Head of caudate nucleus (tissue), 42 donors: ENCODE measurements around the gene ZNF462.
"Not testable (repeated sequence)": the region's sequence is repeated elsewhere in the genome, so short reads cannot be mapped to it uniquely, and the experiment has no call there.

ENCODE experiments used
- DNase-seq, 42 donors: peaks; one replicate each; pipeline versions ENCODE4 v3.0.0 to v3.0.0-alpha.2; 2020 to 2021; ENCODE audit warnings: mixed read lengths in 7 of 42
- intact Hi-C: fragments of 100-400 bp; cut with DNase I; formaldehyde crosslinking; loops from one replicate; pipeline ENCODE4 v1.15.0; 2022

The ZNF462 gene

DNA sequence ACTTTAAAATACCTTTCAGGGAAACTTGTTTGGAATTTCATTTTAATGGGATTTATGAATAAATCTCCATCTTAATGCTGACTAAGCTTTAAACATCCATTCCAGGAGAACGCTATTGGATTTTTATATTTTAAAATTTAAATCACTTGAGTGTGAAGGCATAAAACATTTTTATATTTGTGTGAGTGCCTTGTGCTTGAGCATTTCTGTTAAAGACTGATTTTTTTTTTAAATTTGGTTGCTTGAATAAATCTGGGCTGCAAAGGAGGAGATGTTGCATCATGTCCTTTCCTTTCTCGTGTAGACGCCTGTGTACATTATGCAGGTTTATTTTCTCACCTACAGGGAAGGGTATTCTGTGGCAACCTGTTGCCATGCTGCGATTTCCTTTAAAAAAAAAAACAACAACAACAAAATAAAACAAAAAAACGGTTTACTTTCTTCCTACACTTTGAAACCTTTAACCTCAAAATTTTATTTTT, 108.1 kb downstream of the ZNF462 start:
- DNase-seq: no peak
- intact Hi-C loops: no loop called here

DNA sequence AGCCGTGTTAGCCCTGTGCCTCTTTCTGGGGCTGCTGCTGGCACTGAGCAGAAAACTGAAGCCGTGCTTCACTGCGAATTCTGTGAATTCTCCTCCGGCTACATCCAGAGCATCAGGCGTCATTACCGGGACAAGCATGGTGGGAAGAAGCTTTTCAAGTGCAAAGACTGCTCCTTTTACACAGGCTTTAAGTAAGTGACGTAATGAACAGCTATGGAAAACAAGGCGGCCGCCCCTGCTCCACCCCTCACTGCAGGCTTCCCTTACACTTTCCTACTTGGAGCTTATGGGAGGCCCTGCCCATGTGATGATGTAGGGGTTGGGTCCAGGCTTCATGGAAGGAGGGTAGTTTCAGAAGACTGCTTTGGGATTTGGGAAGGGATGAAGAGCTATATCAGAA, 109.1 kb downstream of the ZNF462 start:
- DNase-seq: peak in 14 of 42 donors; percentile 6 to 46 (median 20)
- intact Hi-C loops: no loop called here

DNA sequence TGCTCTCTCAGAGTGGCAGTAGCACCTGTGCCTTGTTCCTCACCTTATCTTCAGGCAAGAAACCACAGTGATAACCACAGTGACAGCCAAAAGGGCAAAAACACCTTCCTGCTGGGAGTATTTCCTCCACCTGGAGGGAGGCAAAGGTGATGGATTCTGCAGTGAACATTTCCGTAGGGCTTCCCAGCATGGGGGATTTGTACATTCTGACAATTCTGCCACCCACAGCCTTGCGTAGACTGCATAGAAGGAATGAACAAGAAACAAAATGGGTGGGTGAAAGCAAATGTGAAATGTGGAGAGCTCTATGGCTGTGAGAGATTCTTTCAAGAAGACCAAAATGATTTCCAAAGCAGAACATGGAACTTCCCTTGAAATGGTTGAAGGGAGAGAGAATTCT, 111.4 kb downstream of the ZNF462 start:
- DNase-seq: peak in 20 of 42 donors; percentile 5 to 70 (median 30)
- intact Hi-C loops: no loop called here

GRCh38 chr9:106976772-106977171, 113.8 kb downstream of the ZNF462 start:
- intact Hi-C loops: no loop called here
- DNase-seq: no peak

GRCh38 chr9:106980551-106981101, 117.7 kb downstream of the ZNF462 start:
- intact Hi-C loops: no loop called here
- no peak for DNase-seq

GRCh38 chr9:106981396-106982287, 118.7 kb downstream of the ZNF462 start:
- intact Hi-C loops: no loop called here
- no peak for DNase-seq

- intact Hi-C loops: no loop called here
- no peak for DNase-seq
Measured at GRCh38 chr9:106982636-106983035, 119.7 kb downstream of the ZNF462 start.

GRCh38 chr9:106983346-106983745, 120.4 kb downstream of the ZNF462 start:
- intact Hi-C loops: no loop called here
- DNase-seq: no peak

- intact Hi-C loops, DNase-seq: not testable (repeated sequence)
Measured at GRCh38 chr9:106989904-106990303, 126.9 kb downstream of the ZNF462 start.

GRCh38 chr9:106992186-106992585, 129.2 kb downstream of the ZNF462 start:
- intact Hi-C loops: no loop called here
- no peak for DNase-seq

GRCh38 chr9:106993603-106994002, 130.6 kb downstream of the ZNF462 start:
- DNase-seq: no peak
- intact Hi-C loops: no loop called here

GRCh38 chr9:106994463-106994862, 131.5 kb downstream of the ZNF462 start:
- no peak for DNase-seq
- intact Hi-C loops: no loop called here

- no peak for DNase-seq
- intact Hi-C loops: no loop called here
Measured at GRCh38 chr9:107000218-107000617, 137.3 kb downstream of the ZNF462 start.

DNA sequence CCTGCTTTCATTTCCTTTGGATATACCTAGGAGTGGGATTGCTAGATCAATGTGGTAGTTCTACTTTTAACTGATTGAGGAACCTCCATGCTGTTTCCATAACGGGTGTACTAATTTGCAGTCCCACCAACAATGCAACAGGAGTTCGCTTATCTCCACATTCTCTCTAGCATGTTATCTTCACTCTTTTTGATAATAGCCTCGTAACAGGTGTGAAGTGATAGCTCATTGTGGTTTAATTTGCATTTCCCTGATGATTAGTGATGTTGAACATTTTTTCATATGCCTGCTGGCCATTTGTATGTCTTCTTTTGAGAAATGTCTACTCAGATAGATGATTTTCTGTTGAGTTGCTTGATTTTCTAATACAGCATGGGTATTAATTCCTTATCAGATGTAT, 142.2 kb downstream of the ZNF462 start:
- DNase-seq: no peak
- intact Hi-C loops: no loop called here

- intact Hi-C loops: no loop called here
Measured at GRCh38 chr9:107007402-107007801, 144.4 kb downstream of the ZNF462 start.

DNA sequence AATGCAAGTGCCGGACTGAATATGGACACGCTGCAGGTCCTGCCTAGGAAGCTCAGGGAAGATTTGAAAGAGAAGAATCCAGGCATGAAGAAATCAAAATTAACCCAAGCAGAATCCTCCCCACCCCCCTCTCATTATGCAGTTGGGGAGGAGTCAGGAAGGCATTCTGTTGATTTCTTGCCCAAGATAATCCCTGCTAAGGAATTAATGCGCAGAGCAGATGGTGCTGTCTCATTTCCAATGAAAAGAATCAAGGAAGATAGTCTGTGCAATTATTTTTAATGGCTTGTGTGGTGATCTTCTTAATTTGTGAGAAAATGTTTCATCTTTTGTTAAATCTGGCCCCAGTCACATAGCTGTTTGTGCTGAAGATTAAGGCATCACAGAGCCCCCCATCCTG, 145.0 kb downstream of the ZNF462 start:
- DNase-seq: no peak
- intact Hi-C loops: no loop called here

More at GRCh38 chr9:107007402-107007801, 144.4 kb downstream of the ZNF462 start:
- DNase-seq: no peak

DNA sequence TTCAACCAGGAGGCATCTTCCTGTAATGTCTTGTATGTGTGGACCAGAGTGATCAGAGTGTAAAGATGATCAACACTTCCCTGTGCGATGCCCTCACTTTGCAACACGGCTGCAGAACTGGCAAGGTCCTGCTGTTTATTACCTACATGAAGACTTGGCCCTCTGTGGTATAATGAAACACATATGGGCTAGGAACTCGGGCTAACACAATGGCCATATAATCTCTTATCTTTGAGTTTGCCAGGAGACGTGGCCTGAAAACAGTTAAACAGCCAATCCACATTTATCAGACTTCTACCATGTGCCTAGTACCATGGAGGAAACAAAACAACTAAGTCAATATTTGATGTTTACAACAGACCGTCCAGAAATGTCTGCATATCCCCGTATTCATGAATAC, 145.5 kb downstream of the ZNF462 start:
- intact Hi-C loops: no loop called here
- DNase-seq: no peak

DNA sequence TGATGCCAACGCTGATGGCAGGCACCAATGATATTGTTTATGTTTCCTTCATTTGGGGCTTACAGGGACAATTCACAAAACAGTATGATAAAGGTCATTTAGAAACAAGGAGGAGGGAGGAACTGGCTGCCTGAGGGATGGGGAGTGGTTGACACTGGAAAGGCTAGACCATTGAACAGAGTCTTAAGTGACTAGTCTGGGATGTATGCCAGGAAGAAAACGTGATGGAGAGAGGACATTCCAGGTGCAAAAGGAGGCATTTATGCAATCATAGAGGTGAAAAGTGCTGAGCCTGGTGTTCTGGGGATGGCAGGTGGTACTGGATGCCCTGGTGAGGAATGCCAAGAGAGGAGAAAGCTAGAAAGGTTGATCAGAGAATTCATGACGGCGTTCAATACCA, 153.4 kb downstream of the ZNF462 start:
- no peak for DNase-seq
- intact Hi-C loops: no loop called here

- no peak for DNase-seq
- intact Hi-C loops: no loop called here
Measured at GRCh38 chr9:107018861-107019545, 156.0 kb downstream of the ZNF462 start.

GRCh38 chr9:107020040-107020530, 157.1 kb downstream of the ZNF462 start:
- no peak for DNase-seq
- intact Hi-C loops: no loop called here
